H1 (cell line): ENCODE results near the gene CCDC88C. TPM values are rescaled to one million over a fixed set of nuclear protein-coding genes. Genes with fewer than 3 reads are reported as not detected.

Experiments
- CTCF ChIA-PET: fragments of 300-600 bp; sonication (Branson Sonifier 250); formaldehyde crosslinking; loops from one replicate; lab custom pipeline; 2021; ENCODE audit not compliant: partially characterized antibody; lab: Charles Lee
- POLR2A ChIA-PET: fragments of 300-600 bp; sonication (Branson Sonifier 250); formaldehyde crosslinking; loops from one replicate; lab custom pipeline; 2021; ENCODE audit warnings: inconsistent platforms; ENCODE audit not compliant: partially characterized antibody; lab: Charles Lee
- DNase-seq, 2 experiments: peaks; one replicate each; pipeline versions ENCODE4 v3.0.0 to v3.0.0-alpha.2; 2010 to 2022; ENCODE audit warnings: low spot score in 2 of 2, low read depth in 1 of 2, mixed read lengths in 1 of 2
- FAIRE-seq: peaks from 2 replicates; lab custom pipeline; 2011; peaks lifted over from hg19 to GRCh38; lab: Jason Lieb, UNC
- H2AFZ ChIP-seq: 2 replicates; pipeline ENCODE4 v1.8.1; 2012; ENCODE audit warnings: low read length, inconsistent platforms
- H2AK5ac ChIP-seq: 2 replicates; pipeline ENCODE4 v1.6.1; 2013; ENCODE audit warnings: low read depth, low read length
- H2BK120ac ChIP-seq: replicated peaks from 2 replicates; pipeline ENCODE3; 2013; ENCODE audit warnings: low read depth, low read length, inconsistent platforms
- H2BK12ac ChIP-seq: 2 replicates; pipeline ENCODE4 v1.6.1; 2013; ENCODE audit warnings: low read depth, low read length
- H2BK15ac ChIP-seq: 2 replicates; pipeline ENCODE4 v1.6.1; 2013; ENCODE audit warnings: low read length
- H2BK20ac ChIP-seq: 2 replicates; pipeline ENCODE4 v1.6.1; 2013; ENCODE audit warnings: low read length
- H2BK5ac ChIP-seq: 2 replicates; pipeline ENCODE4 v1.6.1; 2013; ENCODE audit warnings: low read depth, low read length
- H3K14ac ChIP-seq: 2 replicates; pipeline ENCODE4 v1.6.1; 2013; ENCODE audit warnings: inconsistent platforms; ENCODE audit not compliant: insufficient read length
- H3K18ac ChIP-seq: 2 replicates; pipeline ENCODE4 v1.6.1; 2013; ENCODE audit warnings: low read length; ENCODE audit errors: extremely low read depth
- H3K23ac ChIP-seq: 2 replicates; pipeline ENCODE4 v1.6.1; 2013; ENCODE audit warnings: inconsistent platforms; ENCODE audit not compliant: insufficient read length
- H3K23me2 ChIP-seq: 2 replicates; pipeline ENCODE4 v1.6.1; 2013; ENCODE audit warnings: low read depth, low read length
- H3K27ac ChIP-seq: 2 replicates; pipeline ENCODE4 v1.6.1; 2011; ENCODE audit warnings: low read depth, low read length, inconsistent platforms
- H3K27me3 ChIP-seq, 4 experiments: replicated peaks in 1 of 4; 1 replicate in 1 of 4; 2 replicates in 3 of 4; pipeline versions ENCODE4 v1.6.1 to v1.8.1; 2011 to 2013; ENCODE audit warnings: low read length in 3 of 4, mild to moderate bottlenecking in 3 of 4, inconsistent platforms in 2 of 4, mixed read lengths in 2 of 4, moderate library complexity in 1 of 4; ENCODE audit not compliant: control insufficient read depth in 3 of 4, insufficient read depth in 3 of 4; ENCODE audit errors: extremely low read depth in 1 of 4
- H3K36me3 ChIP-seq, 4 experiments: 2 replicates each; pipeline versions ENCODE4 v1.6.1 to v1.8.1; 2011 to 2013; ENCODE audit warnings: mild to moderate bottlenecking in 4 of 4, low read length in 3 of 4, moderate library complexity in 2 of 4, control low read depth in 1 of 4, inconsistent platforms in 1 of 4; ENCODE audit not compliant: insufficient read depth in 4 of 4, control insufficient read depth in 2 of 4
- H3K4ac ChIP-seq: replicated peaks from 2 replicates; pipeline ENCODE3; 2013; ENCODE audit warnings: low read length, low read depth, mixed read lengths, inconsistent platforms; ENCODE audit not compliant: insufficient read length
- H3K4me1 ChIP-seq, 4 experiments: replicated peaks in 1 of 4; 1 replicate in 1 of 4; 2 replicates in 3 of 4; pipeline versions ENCODE4 v1.6.1 to v1.8.1; 2011 to 2013; ENCODE audit warnings: low read length in 3 of 4, inconsistent platforms in 2 of 4, mixed read lengths in 1 of 4; ENCODE audit not compliant: insufficient read depth in 4 of 4, control insufficient read depth in 3 of 4
- H3K4me2 ChIP-seq, 2 experiments: 2 replicates each; pipeline versions ENCODE4 v1.6.1 to v1.8.1; 2011 to 2013; ENCODE audit warnings: low read depth in 2 of 2, low read length in 2 of 2, control low read depth in 1 of 2, inconsistent platforms in 1 of 2, mild to moderate bottlenecking in 1 of 2; ENCODE audit not compliant: insufficient read depth in 1 of 2
- H3K4me3 ChIP-seq, 4 experiments: fragments of 200-600, 300-600 bp in 1 of 4; sonication (generic), shearing (Covaris generic), sonication (Bioruptor Twin) in 1 of 4; 2 replicates each; pipeline versions ENCODE4 v1.5.1 to v1.8.1; 2011 to 2016; ENCODE audit warnings: low read length in 4 of 4, low read depth in 3 of 4, control low read depth in 2 of 4, inconsistent platforms in 2 of 4, mild to moderate bottlenecking in 2 of 4, mixed read lengths in 1 of 4, moderate library complexity in 1 of 4; ENCODE audit not compliant: insufficient read depth in 2 of 4; ENCODE audit errors: extremely low read depth in 1 of 4
- H3K56ac ChIP-seq: replicated peaks from 2 replicates; pipeline ENCODE3; 2013; ENCODE audit warnings: low read depth, mild to moderate bottlenecking, mixed read lengths, low read length, inconsistent platforms; ENCODE audit not compliant: insufficient read length
- H3K79me1 ChIP-seq: 2 replicates; pipeline ENCODE4 v1.6.1; 2013; ENCODE audit warnings: low read depth, low read length, control low read depth
- H3K79me2 ChIP-seq, 2 experiments: 2 replicates each; pipeline versions ENCODE4 v1.6.1 to v1.8.1; 2012 to 2013; ENCODE audit warnings: low read length in 2 of 2, mild to moderate bottlenecking in 2 of 2, inconsistent platforms in 1 of 2; ENCODE audit not compliant: insufficient read depth in 2 of 2, control insufficient read depth in 1 of 2
- H3K9ac ChIP-seq, 4 experiments: replicated peaks in 1 of 4; 1 replicate in 1 of 4; 2 replicates in 3 of 4; pipeline versions ENCODE4 v1.6.1 to v1.8.1; 2011 to 2013; ENCODE audit warnings: low read depth in 3 of 4, low read length in 3 of 4, control low read depth in 2 of 4, mild to moderate bottlenecking in 2 of 4, moderate library complexity in 2 of 4, inconsistent platforms in 1 of 4; ENCODE audit errors: extremely low read depth in 1 of 4
- H3K9me3 ChIP-seq, 2 experiments: 2 replicates each; pipeline versions ENCODE4 v1.6.1 to v1.8.1; 2012 to 2013; ENCODE audit warnings: mild to moderate bottlenecking in 2 of 2, moderate library complexity in 2 of 2, control low read depth in 1 of 2, inconsistent platforms in 1 of 2, low read depth in 1 of 2, low read length in 1 of 2, mixed read lengths in 1 of 2; ENCODE audit not compliant: insufficient read depth in 2 of 2
- H4K20me1 ChIP-seq, 2 experiments: replicated peaks in 1 of 2; 2 replicates each; pipeline versions ENCODE3 to v1.8.1; 2011 to 2013; ENCODE audit warnings: inconsistent platforms in 2 of 2, low read length in 2 of 2, mild to moderate bottlenecking in 1 of 2; ENCODE audit not compliant: insufficient read depth in 2 of 2, control insufficient read depth in 1 of 2
- H4K5ac ChIP-seq: 2 replicates; pipeline ENCODE4 v1.6.1; 2013; ENCODE audit warnings: low read length, low read depth, mixed read lengths, inconsistent platforms; ENCODE audit not compliant: insufficient read length
- H4K8ac ChIP-seq: 2 replicates; pipeline ENCODE4 v1.8.0; 2013; ENCODE audit warnings: mild to moderate bottlenecking, moderate library complexity, low read length, inconsistent platforms; ENCODE audit not compliant: insufficient read depth; ENCODE audit errors: extremely low read depth
- H4K91ac ChIP-seq: replicated peaks from 2 replicates; pipeline ENCODE3; 2013; ENCODE audit warnings: low read length, mixed read lengths, inconsistent platforms; ENCODE audit not compliant: insufficient read length
- BACH1 ChIP-seq: IDR thresholded peaks from 2 replicates; pipeline ENCODE4 v1.6.1; 2012; ENCODE audit warnings: low read length, improper control_type of control experiment
- GABPA ChIP-seq: IDR thresholded peaks from 2 replicates; pipeline ENCODE4 v1.6.1; 2011; ENCODE audit warnings: mild to moderate bottlenecking, low read length, moderate library complexity, borderline replicate concordance; ENCODE audit not compliant: insufficient read depth
- MAFK ChIP-seq: IDR thresholded peaks from 2 replicates; pipeline ENCODE4 v1.6.1; 2012; ENCODE audit warnings: low read depth, mild to moderate bottlenecking, improper control_type of control experiment, low read length
- POLR2A ChIP-seq, 2 experiments: IDR thresholded peaks; 1 replicate in 1 of 2; 2 replicates in 1 of 2; pipeline ENCODE4 v1.6.1; 2011; ENCODE audit warnings: low read depth in 2 of 2, low read length in 2 of 2, mild to moderate bottlenecking in 2 of 2; ENCODE audit errors: control extremely low read depth in 1 of 2
- WGBS, 2 experiments: shearing (Covaris generic) in 1 of 2; methylation state at CpG; one replicate each; pipeline versions ENCODE4 v1.1.6 to v1.1.7; 2013 to 2015; ENCODE audit warnings: low lambda C conversion rate in 2 of 2, mixed read lengths in 2 of 2, inconsistent platforms in 1 of 2, low coverage in 1 of 2, missing lambda C conversion rate in 1 of 2; ENCODE audit not compliant: insufficient replicate concordance in 2 of 2, insufficient coverage in 1 of 2, insufficient read length in 1 of 2; ENCODE audit errors: extremely low coverage in 1 of 2, missing lambda C conversion rate in 1 of 2; 5-methylcytosine and 5-hydroxymethylcytosine counted together
- polyA plus RNA-seq, 7 experiments: library from polyadenylated mRNA; depleted of rRNA in 3 of 7; stranded (reverse) in 5 of 7; unstranded in 2 of 7; fragments of >200 nt in 5 of 7; fragments of 200-250 nt in 2 of 7; gene quantifications; 1 replicate in 5 of 7; 2 replicates in 1 of 7; 4 replicates in 1 of 7; pipeline versions ENCODE4 v1.2.1 to v1.2.3, GENCODE V29; 2011 to 2013; ENCODE audit warnings: missing spikeins in 2 of 7, mixed read lengths in 2 of 7
- total RNA-seq: library from RNA; stranded (reverse); fragmentation: NEBNext Ultra II Directional; extraction: Animal tissue kit (Norgen Biotek cat#: 25700); gene quantifications from 2 replicates; pipeline ENCODE4 v1.2.1, GENCODE V29; 2021

The CCDC88C gene
- total and polyA plus RNA-seq, 2 of the 8 experiments (the other 6 are each of a cell fraction or from before 2014, with no cell fraction given) = 10.3 to 57.7 TPM

- Histone ChIP-seq H3K23me2 (no peaks in the 10 kb centered on the region), H2AK5ac (no peak overlapping the region), H3K14ac (no peak overlapping the region), H3K4me3 (no peak overlapping the region), H3K9me3 (peaks cover 5 to 7% of the 10 kb centered on the region in 2 experiments; a peak in 3 of 4 replicates), H3K27ac (no peak overlapping the region), H2BK5ac (no peak overlapping the region), H3K36me3 (no peaks in the 10 kb centered on the region), H4K91ac (no peak overlapping the region), H3K23ac (no peak overlapping the region), H3K56ac (no peak overlapping the region), H3K79me1 (no peaks in the 10 kb centered on the region), H3K4me1 (peaks cover 0 to 10% (median 6%) of the 10 kb centered on the region in 4 experiments; a peak in 6 of 7 replicates), H2BK15ac (no peak overlapping the region), H2BK12ac (no peak overlapping the region), H2BK120ac (no peak overlapping the region), H3K27me3 (peaks cover 0 to 2% (median 0%) of the 10 kb centered on the region in 4 experiments; a peak in 1 of 7 replicates), H3K4ac (no peak overlapping the region), H4K8ac (no peak overlapping the region), H2AFZ (no peak overlapping the region), H3K18ac (no peak overlapping the region), H3K9ac (no peak overlapping the region), H4K5ac (no peak overlapping the region), H3K4me2 (no peak overlapping the region), H4K20me1 (no peaks in the 10 kb centered on the region), H3K79me2 (no peaks in the 10 kb centered on the region), H2BK20ac (no peak overlapping the region)
- DNase-seq (no peak), FAIRE-seq (no peak)
- ChIA-PET CTCF (no interaction called here), POLR2A (no interaction called here)
- TF ChIP-seq BACH1 (no peak), GABPA (no peak), POLR2A (IDR thresholded peaks at IDR 0.05; ENCODE audit: control extremely low read depth in 1 of 2, low read depth in 2 of 2, low read length in 2 of 2) (no peak), MAFK (no peak)
- 86% methylated on average over 2 of the region's 2 CpGs; no CpG with 5 or more reads in 1 of the 2 experiments for WGBS, 2 experiments
These were observed 185.6 kb downstream of the CCDC88C start for GRCh38 chr14:91232052-91232451.
